K562 (cell line): ENCODE results near the gene DHX57. TPM values are rescaled to one million over a fixed set of nuclear protein-coding genes. Genes with fewer than 3 reads are reported as not detected.

Source experiments
- ATAC-seq: fragments of 200-7000 bp; cut with Tn5 transposase; 3 replicates; pipeline ENCODE4 v1.9.1; 2020; ENCODE audit warnings: moderate library complexity
- BruUV-seq: library from RNA; stranded (reverse); fragments of 400-500 nt; replicated peaks from 2 replicates; lab custom pipeline; 2021; lab: Mats Ljungman, UMichigan
- CTCF ChIA-PET: fragments of 300-600 bp; formaldehyde crosslinking; extraction: SDS; loops from one replicate; lab custom pipeline; 2021; ENCODE audit warnings: low intra/inter-chr PET ratio; lab: Yijun Ruan, JAX
- POLR2A ChIA-PET: fragments of 300-600, 350-650 bp; sonication (Branson Sonifier 250); formaldehyde crosslinking; extraction: SDS; loops from one replicate; lab custom pipeline; 2021; ENCODE audit warnings: antibody characterized with exemption, inconsistent platforms; lab: Yijun Ruan, JAX
- DNase-seq, 4 experiments: peaks; one replicate each; pipeline versions ENCODE4 v3.0.0 to v3.0.0-alpha.2; 2011 to 2018; ENCODE audit warnings: low spot score in 3 of 4, mixed read lengths in 3 of 4; ENCODE audit errors: extremely low read depth in 1 of 4
- FAIRE-seq: peaks from 2 replicates; lab custom pipeline; 2011; peaks lifted over from hg19 to GRCh38; lab: Jason Lieb, UNC
- H2AFZ ChIP-seq: 2 replicates; pipeline ENCODE4 v1.6.0; 2011; ENCODE audit warnings: low read depth, low read length, control low read depth, inconsistent platforms
- H3K27ac ChIP-seq: fragments of 200-600 bp; 3 replicates; pipeline ENCODE4 v1.8.0; 2011; ENCODE audit warnings: low read depth, mild to moderate bottlenecking, control low read depth, inconsistent platforms, low read length, moderate library complexity, mixed read lengths; ENCODE audit errors: extremely low read depth
- H3K27me3 ChIP-seq, 2 experiments: fragments of 300-600 bp in 1 of 2; 2 replicates in 1 of 2; 3 replicates in 1 of 2; pipeline versions ENCODE4 v1.6.0 to v1.8.0; 2011; ENCODE audit warnings: inconsistent platforms in 2 of 2, low read length in 2 of 2, mild to moderate bottlenecking in 1 of 2, mixed read lengths in 1 of 2, moderate library complexity in 1 of 2; ENCODE audit not compliant: control insufficient read depth in 2 of 2, insufficient read depth in 2 of 2
- H3K36me3 ChIP-seq: fragments of 300-600 bp; 3 replicates; pipeline ENCODE4 v1.8.0; 2011; ENCODE audit warnings: mild to moderate bottlenecking, low read length, inconsistent platforms; ENCODE audit not compliant: control insufficient read depth, insufficient read depth
- H3K4me1 ChIP-seq, 2 experiments: fragments of 200-600 bp in 1 of 2; replicated peaks in 1 of 2; 2 replicates in 1 of 2; 3 replicates in 1 of 2; pipeline versions ENCODE4 v1.5.1 to v1.8.0; 2011; ENCODE audit warnings: inconsistent platforms in 2 of 2, low read length in 2 of 2, mild to moderate bottlenecking in 1 of 2, mixed read lengths in 1 of 2, moderate library complexity in 1 of 2; ENCODE audit not compliant: control insufficient read depth in 2 of 2, insufficient read depth in 2 of 2
- H3K4me2 ChIP-seq: 2 replicates; pipeline ENCODE4 v1.6.1; 2011; ENCODE audit warnings: low read length, control low read depth, inconsistent platforms, mixed read lengths; ENCODE audit not compliant: insufficient read depth
- H3K4me3 ChIP-seq: fragments of 200-600 bp; sonication (generic), shearing (Covaris generic); 2 replicates; pipeline ENCODE4 v1.5.1; 2016; ENCODE audit warnings: control low read depth, inconsistent platforms
- H3K79me2 ChIP-seq: fragments of 200-600 bp; 3 replicates; pipeline ENCODE4 v1.8.0; 2011; ENCODE audit warnings: low read length, inconsistent platforms; ENCODE audit not compliant: control insufficient read depth, insufficient read depth
- H3K9ac ChIP-seq, 2 experiments: 2 replicates each; pipeline versions ENCODE4 v1.6.0 to v1.6.1; 2011; ENCODE audit warnings: low read depth in 2 of 2, low read length in 2 of 2, control low read depth in 1 of 2, inconsistent platforms in 1 of 2, mild to moderate bottlenecking in 1 of 2, mixed read lengths in 1 of 2; ENCODE audit not compliant: insufficient read depth in 1 of 2
- H3K9me1 ChIP-seq: one replicate; pipeline ENCODE4 v1.6.0; 2011; ENCODE audit warnings: inconsistent platforms, mild to moderate bottlenecking, low read length, moderate library complexity; ENCODE audit not compliant: control insufficient read depth, insufficient read depth
- H3K9me3 ChIP-seq: replicated peaks from 2 replicates; pipeline ENCODE4 v1.5.1; 2011; ENCODE audit warnings: low read depth, low read length, inconsistent platforms; ENCODE audit not compliant: control insufficient read depth, insufficient read depth
- H4K20me1 ChIP-seq: replicated peaks from 2 replicates; pipeline ENCODE4 v1.6.1; 2011; ENCODE audit warnings: low read length, inconsistent platforms, mixed read lengths; ENCODE audit not compliant: control insufficient read depth, insufficient read depth
- HDAC6 ChIP-seq: IDR thresholded peaks from 2 replicates; pipeline ENCODE4 v1.6.1; 2012; ENCODE audit warnings: low read depth, mild to moderate bottlenecking, control low read depth, inconsistent platforms, low read length, moderate library complexity
- MAFK ChIP-seq: IDR thresholded peaks from 2 replicates; pipeline ENCODE4 v1.6.1; 2011; ENCODE audit warnings: low read length, improper control_type of control experiment
- NCOR1 ChIP-seq: fragments of 450-650 bp; IDR thresholded peaks from 2 replicates; pipeline ENCODE4 v1.6.1; 2016; ENCODE audit warnings: mild to moderate bottlenecking, moderate library complexity
- RHOXF2B ChIP-seq: fragments of 250-450 bp; sonication (Bioruptor Pico); conservative IDR thresholded peaks from 2 replicates; pipeline ENCODE4 v1.5.1; 2021
- STAT5A ChIP-seq: IDR thresholded peaks from 2 replicates; pipeline ENCODE4 v1.6.1; 2012; ENCODE audit warnings: low read length, inconsistent platforms, borderline replicate concordance
- XRCC4 ChIP-seq: IDR thresholded peaks from one replicate; pipeline ENCODE4 v1.6.1; 2011; ENCODE audit not compliant: insufficient read depth, insufficient read length; ENCODE audit errors: extremely low read depth
- ZNF12 ChIP-seq: sonication (generic); formaldehyde crosslinking; IDR thresholded peaks from 2 replicates; pipeline ENCODE4 v1.4.0; 2020; ENCODE audit warnings: mild to moderate bottlenecking, missing genetic modification reagents
- ZNF23 ChIP-seq: fragments of 250-450 bp; sonication (Bioruptor Pico); IDR thresholded peaks from 2 replicates; pipeline ENCODE4 v1.4.0; 2020; ENCODE audit warnings: mild to moderate bottlenecking
- ZNF57 ChIP-seq: fragments of 450-650 bp; formaldehyde crosslinking; IDR thresholded peaks from 2 replicates; pipeline ENCODE4 v1.4.0; 2020; ENCODE audit warnings: mild to moderate bottlenecking, moderate library complexity
- ZNF584 ChIP-seq: fragments of 200-800 bp; sonication (Bioruptor generic); IDR thresholded peaks from 2 replicates; pipeline ENCODE4 v1.6.1; 2016; ENCODE audit warnings: low read depth, mild to moderate bottlenecking, missing genetic modification characterization, missing compliant biosample characterization
- ZNF717 ChIP-seq: fragments of 250-450 bp; sonication (Bioruptor Pico); IDR thresholded peaks from 2 replicates; pipeline ENCODE4 v1.5.0; 2021
- WGBS: fragments of 100-300 bp; shearing (Covaris generic); methylation state at CpG from one replicate; pipeline ENCODE4 v1.1.6; 2016; ENCODE audit warnings: low coverage, mixed read lengths; ENCODE audit not compliant: insufficient coverage; ENCODE audit errors: missing lambda C conversion rate; 5-methylcytosine and 5-hydroxymethylcytosine counted together
- in situ Hi-C: fragments of 300-500 bp; cut with MboI; formaldehyde crosslinking; loops from 4 replicates; pipeline ENCODE4 v1.15.0; 2018; ENCODE audit warnings: inconsistent platforms, mixed read lengths
- intact Hi-C: fragments of 100-400 bp; cut with micrococcal nuclease; formaldehyde crosslinking; loops from 2 replicates; pipeline ENCODE4 v1.14.2; 2022
- polyA plus RNA-seq, 8 experiments: library from polyadenylated mRNA; depleted of rRNA in 4 of 8; stranded (reverse) in 5 of 8; unstranded in 3 of 8; fragments of >200 nt; fragmentation: Nextera tagmentation in 2 of 8; fragmentation: Illumina TruSeq in 1 of 8; extraction: Ambion mirVana in 2 of 8; extraction: Trizol in 1 of 8; gene quantifications; 2 replicates each; pipeline versions ENCODE4 v1.2.1 to v1.2.3, GENCODE V29; 2011 to 2014; ENCODE audit warnings: inconsistent platforms in 1 of 8, missing spikeins in 1 of 8
- total RNA-seq, 7 experiments: library from RNA; depleted of rRNA in 6 of 7; stranded (reverse); fragments of >200 nt in 6 of 7; fragmentation: Illumina TruSeq in 2 of 7; extraction: Trizol in 2 of 7; gene quantifications; 2 replicates each; pipeline versions ENCODE4 v1.2.1 to v1.2.3, GENCODE V29; 2011 to 2021; ENCODE audit warnings: low replicate concordance in 1 of 7
- TF ChIP-seq, protein P1 (sequence below): fragments of 450-650 bp; formaldehyde crosslinking; IDR thresholded peaks from 2 replicates; pipeline ENCODE4 v1.4.0; 2020; ENCODE audit warnings: mild to moderate bottlenecking
- TF ChIP-seq, protein P2 (sequence below): fragments of 450-650 bp; formaldehyde crosslinking; IDR thresholded peaks from 2 replicates; pipeline ENCODE4 v1.4.0; 2022; ENCODE audit warnings: missing genetic modification characterization
- TF ChIP-seq, protein P3 (sequence below): sonication (generic); formaldehyde crosslinking; IDR thresholded peaks from 2 replicates; pipeline ENCODE4 v1.8.1; 2023; ENCODE audit warnings: mild to moderate bottlenecking, missing genetic modification reagents
- TF ChIP-seq, protein P4 (sequence below): IDR thresholded peaks from 3 replicates; pipeline ENCODE4 v1.6.1; 2011; ENCODE audit warnings: borderline replicate concordance, mild to moderate bottlenecking, moderate library complexity; ENCODE audit not compliant: insufficient read length; ENCODE audit errors: extremely low read depth

The DHX57 gene
- total and polyA plus RNA-seq, 9 of the 15 experiments (the other 6 are each of a cell fraction or from before 2014, with no cell fraction given): 7.4 to 23.6 (median 17.9) TPM

DNA sequence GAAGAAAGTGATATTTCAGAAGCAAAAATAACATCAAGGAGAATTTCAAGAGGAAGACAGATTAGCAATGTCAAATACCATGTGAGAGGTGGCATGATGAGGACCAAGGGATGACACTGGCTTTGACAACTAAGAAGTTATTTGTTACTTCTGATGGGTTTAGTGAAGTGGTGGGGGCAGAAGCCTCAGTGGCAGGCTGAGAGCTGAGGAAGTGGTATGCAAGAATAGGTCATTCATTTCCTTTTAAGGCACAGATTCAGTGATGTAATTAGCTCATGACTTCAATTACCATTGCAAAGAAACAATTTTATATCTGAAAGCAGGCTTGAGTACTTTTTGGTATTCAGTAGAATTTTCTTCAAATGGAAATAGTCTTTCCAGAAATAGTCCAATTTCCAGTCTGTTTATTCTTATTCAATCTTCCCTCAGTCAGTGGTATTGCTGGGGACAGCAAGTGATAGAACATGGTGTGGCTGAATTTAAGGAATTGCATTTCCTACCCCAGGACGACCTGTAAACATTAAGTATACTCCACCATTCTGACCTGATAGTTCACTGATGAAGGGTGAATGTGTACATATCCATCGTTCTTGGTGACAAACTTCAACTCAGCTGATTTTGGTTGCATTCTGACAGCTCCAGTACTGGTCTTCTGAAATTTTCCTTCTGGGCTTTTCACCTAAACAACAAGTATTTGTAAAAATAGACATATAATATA is 69.6 kb downstream of the DHX57 start:
- WGBS: 28% methylated on average over 2 of the region's 2 CpGs
- no peaks in the 10 kb centered on the region for H3K9me3 ChIP-seq
- POLR2A ChIA-PET: interaction anchor here (0.9 kb wide), 1 partner anchor 13 kb away, joined by 4 read pairs; no protein-coding TSS in a partner anchor

More for the DNA sequence above, 69.6 kb downstream of the DHX57 start:
- TF ChIP-seq ZNF584 (CRISPR knock-in tag): no peak
- TF ChIP-seq ZNF57 (CRISPR knock-in tag): no peak
- no peak for TF ChIP-seq XRCC4
- no peak for TF ChIP-seq RHOXF2B (CRISPR knock-in tag)
- TF ChIP-seq NCOR1: no peak
- TF ChIP-seq, protein P1, sequence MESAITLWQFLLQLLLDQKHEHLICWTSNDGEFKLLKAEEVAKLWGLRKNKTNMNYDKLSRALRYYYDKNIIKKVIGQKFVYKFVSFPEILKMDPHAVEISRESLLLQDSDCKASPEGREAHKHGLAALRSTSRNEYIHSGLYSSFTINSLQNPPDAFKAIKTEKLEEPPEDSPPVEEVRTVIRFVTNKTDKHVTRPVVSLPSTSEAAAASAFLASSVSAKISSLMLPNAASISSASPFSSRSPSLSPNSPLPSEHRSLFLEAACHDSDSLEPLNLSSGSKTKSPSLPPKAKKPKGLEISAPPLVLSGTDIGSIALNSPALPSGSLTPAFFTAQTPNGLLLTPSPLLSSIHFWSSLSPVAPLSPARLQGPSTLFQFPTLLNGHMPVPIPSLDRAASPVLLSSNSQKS: no peak
- TF ChIP-seq, protein P2, sequence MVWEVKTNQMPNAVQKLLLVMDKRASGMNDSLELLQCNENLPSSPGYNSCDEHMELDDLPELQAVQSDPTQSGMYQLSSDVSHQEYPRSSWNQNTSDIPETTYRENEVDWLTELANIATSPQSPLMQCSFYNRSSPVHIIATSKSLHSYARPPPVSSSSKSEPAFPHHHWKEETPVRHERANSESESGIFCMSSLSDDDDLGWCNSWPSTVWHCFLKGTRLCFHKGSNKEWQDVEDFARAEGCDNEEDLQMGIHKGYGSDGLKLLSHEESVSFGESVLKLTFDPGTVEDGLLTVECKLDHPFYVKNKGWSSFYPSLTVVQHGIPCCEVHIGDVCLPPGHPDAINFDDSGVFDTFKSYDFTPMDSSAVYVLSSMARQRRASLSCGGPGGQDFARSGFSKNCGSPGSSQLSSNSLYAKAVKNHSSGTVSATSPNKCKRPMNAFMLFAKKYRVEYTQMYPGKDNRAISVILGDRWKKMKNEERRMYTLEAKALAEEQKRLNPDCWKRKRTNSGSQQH: no peak
- TF ChIP-seq, protein P3, sequence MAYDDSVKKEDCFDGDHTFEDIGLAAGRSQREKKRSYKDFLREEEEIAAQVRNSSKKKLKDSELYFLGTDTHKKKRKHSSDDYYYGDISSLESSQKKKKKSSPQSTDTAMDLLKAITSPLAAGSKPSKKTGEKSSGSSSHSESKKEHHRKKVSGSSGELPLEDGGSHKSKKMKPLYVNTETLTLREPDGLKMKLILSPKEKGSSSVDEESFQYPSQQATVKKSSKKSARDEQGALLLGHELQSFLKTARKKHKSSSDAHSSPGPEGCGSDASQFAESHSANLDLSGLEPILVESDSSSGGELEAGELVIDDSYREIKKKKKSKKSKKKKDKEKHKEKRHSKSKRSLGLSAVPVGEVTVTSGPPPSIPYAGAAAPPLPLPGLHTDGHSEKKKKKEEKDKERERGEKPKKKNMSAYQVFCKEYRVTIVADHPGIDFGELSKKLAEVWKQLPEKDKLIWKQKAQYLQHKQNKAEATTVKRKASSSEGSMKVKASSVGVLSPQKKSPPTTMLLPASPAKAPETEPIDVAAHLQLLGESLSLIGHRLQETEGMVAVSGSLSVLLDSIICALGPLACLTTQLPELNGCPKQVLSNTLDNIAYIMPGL (CRISPR knock-in tag): no peak
- TF ChIP-seq STAT5A: no peak
- TF ChIP-seq ZNF12 (CRISPR knock-in tag): no peak
- TF ChIP-seq, protein P4, sequence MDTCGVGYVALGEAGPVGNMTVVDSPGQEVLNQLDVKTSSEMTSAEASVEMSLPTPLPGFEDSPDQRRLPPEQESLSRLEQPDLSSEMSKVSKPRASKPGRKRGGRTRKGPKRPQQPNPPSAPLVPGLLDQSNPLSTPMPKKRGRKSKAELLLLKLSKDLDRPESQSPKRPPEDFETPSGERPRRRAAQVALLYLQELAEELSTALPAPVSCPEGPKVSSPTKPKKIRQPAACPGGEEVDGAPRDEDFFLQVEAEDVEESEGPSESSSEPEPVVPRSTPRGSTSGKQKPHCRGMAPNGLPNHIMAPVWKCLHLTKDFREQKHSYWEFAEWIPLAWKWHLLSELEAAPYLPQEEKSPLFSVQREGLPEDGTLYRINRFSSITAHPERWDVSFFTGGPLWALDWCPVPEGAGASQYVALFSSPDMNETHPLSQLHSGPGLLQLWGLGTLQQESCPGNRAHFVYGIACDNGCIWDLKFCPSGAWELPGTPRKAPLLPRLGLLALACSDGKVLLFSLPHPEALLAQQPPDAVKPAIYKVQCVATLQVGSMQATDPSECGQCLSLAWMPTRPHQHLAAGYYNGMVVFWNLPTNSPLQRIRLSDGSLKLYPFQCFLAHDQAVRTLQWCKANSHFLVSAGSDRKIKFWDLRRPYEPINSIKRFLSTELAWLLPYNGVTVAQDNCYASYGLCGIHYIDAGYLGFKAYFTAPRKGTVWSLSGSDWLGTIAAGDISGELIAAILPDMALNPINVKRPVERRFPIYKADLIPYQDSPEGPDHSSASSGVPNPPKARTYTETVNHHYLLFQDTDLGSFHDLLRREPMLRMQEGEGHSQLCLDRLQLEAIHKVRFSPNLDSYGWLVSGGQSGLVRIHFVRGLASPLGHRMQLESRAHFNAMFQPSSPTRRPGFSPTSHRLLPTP: no peak
- TF ChIP-seq ZNF717 (CRISPR knock-in tag): no peak
- no peak for TF ChIP-seq MAFK
- no peak for TF ChIP-seq HDAC6
- TF ChIP-seq ZNF23 (CRISPR knock-in tag): no peak
- TF ChIP-seq, all 486 proteins: peak for 0
- H3K9ac ChIP-seq: no peak overlapping the region
- H3K27ac ChIP-seq: no peak overlapping the region
- no peaks in the 10 kb centered on the region for H3K9me1 ChIP-seq
- intact Hi-C loops: no loop called here
- no peak overlapping the region for H3K4me2 ChIP-seq
- no peak overlapping the region for H3K4me3 ChIP-seq
- no peaks in the 10 kb centered on the region for H3K4me1 ChIP-seq
- DNase-seq (no peak), ATAC-seq (no peak), FAIRE-seq (no peak)
- CTCF ChIA-PET: no interaction called here
- peaks cover 28% of the 10 kb centered on the region; the same call in 2 of the 3 replicates for H3K36me3 ChIP-seq
- no TSS peak for BruUV-seq
- H4K20me1 ChIP-seq: no peaks in the 10 kb centered on the region
- no peak overlapping the region for H2AFZ ChIP-seq
- no peaks in the 10 kb centered on the region for H3K27me3 ChIP-seq
- in situ Hi-C loops: no loop called here
- H3K79me2 ChIP-seq: no peaks in the 10 kb centered on the region
